ENCODE measurements around the gene SLC9A5.

- TF ChIP-seq BHLHE40 (IDR thresholded peaks at IDR 0.05; ENCODE audit: borderline replicate concordance) (no peak), ZNF384 (IDR thresholded peaks at IDR 0.05) (no peak), SUZ12 (IDR thresholded peaks at IDR 0.05) (no peak), TARDBP (IDR thresholded peaks at IDR 0.05) (no peak), FOXM1 (IDR thresholded peaks at IDR 0.05; ENCODE audit: borderline replicate concordance) (no peak), LEF1 (IDR thresholded peaks at IDR 0.05; ENCODE audit: borderline replicate concordance) (no peak), NFRKB (IDR thresholded peaks at IDR 0.05) (no peak), L3MBTL2 (conservative IDR thresholded peaks at IDR 0.05) (no peak), HDGF (IDR thresholded peaks at IDR 0.05; ENCODE audit: borderline replicate concordance) (no peak), FOXA1 (IDR thresholded peaks at IDR 0.05) (no peak), PKNOX1 (IDR thresholded peaks at IDR 0.05) (no peak)
Measured at GRCh38 chr16:67282447-67282805, 33.6 kb downstream of the SLC9A5 start.

All from HEK293T (cell line).